K562 (cell line): ENCODE data around the gene SMARCA1. TPM values are rescaled to one million over a fixed set of nuclear protein-coding genes. Genes with fewer than 3 reads are reported as not detected.

Experiments
- ATAC-seq: fragments of 200-7000 bp; cut with Tn5 transposase; 3 replicates; pipeline ENCODE4 v1.9.1; 2020; ENCODE audit warnings: moderate library complexity
- BruUV-seq: library from RNA; stranded (reverse); fragments of 400-500 nt; replicated peaks from 2 replicates; lab custom pipeline; 2021; lab: Mats Ljungman, UMichigan
- CTCF ChIA-PET: fragments of 300-600 bp; formaldehyde crosslinking; extraction: SDS; loops from one replicate; lab custom pipeline; 2021; ENCODE audit warnings: low intra/inter-chr PET ratio; lab: Yijun Ruan, JAX
- POLR2A ChIA-PET: fragments of 300-600, 350-650 bp; sonication (Branson Sonifier 250); formaldehyde crosslinking; extraction: SDS; loops from one replicate; lab custom pipeline; 2021; ENCODE audit warnings: antibody characterized with exemption, inconsistent platforms; lab: Yijun Ruan, JAX
- DNase-seq, 4 experiments: peaks; one replicate each; pipeline versions ENCODE4 v3.0.0 to v3.0.0-alpha.2; 2011 to 2018; ENCODE audit warnings: low spot score in 3 of 4, mixed read lengths in 3 of 4; ENCODE audit errors: extremely low read depth in 1 of 4
- FAIRE-seq: peaks from 2 replicates; lab custom pipeline; 2011; peaks lifted over from hg19 to GRCh38; lab: Jason Lieb, UNC
- H2AFZ ChIP-seq: 2 replicates; pipeline ENCODE4 v1.6.0; 2011; ENCODE audit warnings: low read depth, low read length, control low read depth, inconsistent platforms
- H3K27ac ChIP-seq: fragments of 200-600 bp; 3 replicates; pipeline ENCODE4 v1.8.0; 2011; ENCODE audit warnings: low read depth, mild to moderate bottlenecking, control low read depth, inconsistent platforms, low read length, moderate library complexity, mixed read lengths; ENCODE audit errors: extremely low read depth
- H3K27me3 ChIP-seq, 2 experiments: fragments of 300-600 bp in 1 of 2; 2 replicates in 1 of 2; 3 replicates in 1 of 2; pipeline versions ENCODE4 v1.6.0 to v1.8.0; 2011; ENCODE audit warnings: inconsistent platforms in 2 of 2, low read length in 2 of 2, mild to moderate bottlenecking in 1 of 2, mixed read lengths in 1 of 2, moderate library complexity in 1 of 2; ENCODE audit not compliant: control insufficient read depth in 2 of 2, insufficient read depth in 2 of 2
- H3K36me3 ChIP-seq: fragments of 300-600 bp; 3 replicates; pipeline ENCODE4 v1.8.0; 2011; ENCODE audit warnings: mild to moderate bottlenecking, low read length, inconsistent platforms; ENCODE audit not compliant: control insufficient read depth, insufficient read depth
- H3K4me1 ChIP-seq, 2 experiments: fragments of 200-600 bp in 1 of 2; replicated peaks in 1 of 2; 2 replicates in 1 of 2; 3 replicates in 1 of 2; pipeline versions ENCODE4 v1.5.1 to v1.8.0; 2011; ENCODE audit warnings: inconsistent platforms in 2 of 2, low read length in 2 of 2, mild to moderate bottlenecking in 1 of 2, mixed read lengths in 1 of 2, moderate library complexity in 1 of 2; ENCODE audit not compliant: control insufficient read depth in 2 of 2, insufficient read depth in 2 of 2
- H3K4me2 ChIP-seq: 2 replicates; pipeline ENCODE4 v1.6.1; 2011; ENCODE audit warnings: low read length, control low read depth, inconsistent platforms, mixed read lengths; ENCODE audit not compliant: insufficient read depth
- H3K4me3 ChIP-seq: fragments of 200-600 bp; sonication (generic), shearing (Covaris generic); 2 replicates; pipeline ENCODE4 v1.5.1; 2016; ENCODE audit warnings: control low read depth, inconsistent platforms
- H3K79me2 ChIP-seq: fragments of 200-600 bp; 3 replicates; pipeline ENCODE4 v1.8.0; 2011; ENCODE audit warnings: low read length, inconsistent platforms; ENCODE audit not compliant: control insufficient read depth, insufficient read depth
- H3K9ac ChIP-seq, 2 experiments: 2 replicates each; pipeline versions ENCODE4 v1.6.0 to v1.6.1; 2011; ENCODE audit warnings: low read depth in 2 of 2, low read length in 2 of 2, control low read depth in 1 of 2, inconsistent platforms in 1 of 2, mild to moderate bottlenecking in 1 of 2, mixed read lengths in 1 of 2; ENCODE audit not compliant: insufficient read depth in 1 of 2
- H3K9me1 ChIP-seq: one replicate; pipeline ENCODE4 v1.6.0; 2011; ENCODE audit warnings: inconsistent platforms, mild to moderate bottlenecking, low read length, moderate library complexity; ENCODE audit not compliant: control insufficient read depth, insufficient read depth
- H3K9me3 ChIP-seq: replicated peaks from 2 replicates; pipeline ENCODE4 v1.5.1; 2011; ENCODE audit warnings: low read depth, low read length, inconsistent platforms; ENCODE audit not compliant: control insufficient read depth, insufficient read depth
- H4K20me1 ChIP-seq: replicated peaks from 2 replicates; pipeline ENCODE4 v1.6.1; 2011; ENCODE audit warnings: low read length, inconsistent platforms, mixed read lengths; ENCODE audit not compliant: control insufficient read depth, insufficient read depth
- CC2D1A ChIP-seq: fragments of 450-650 bp; IDR thresholded peaks from 2 replicates; pipeline ENCODE4 v1.6.1; 2017; ENCODE audit warnings: mild to moderate bottlenecking
- CEBPG ChIP-seq, 3 experiments: fragments of 200-800 bp in 1 of 3; sonication (Bioruptor generic) in 1 of 3; sonication (generic) in 1 of 3; formaldehyde crosslinking in 1 of 3; IDR thresholded peaks in 2 of 3; conservative IDR thresholded peaks in 1 of 3; 2 replicates each; pipeline versions ENCODE4 v1.6.1 to v1.8.0; 2016 to 2022; ENCODE audit warnings: missing compliant biosample characterization in 2 of 3, missing genetic modification characterization in 2 of 3, mild to moderate bottlenecking in 1 of 3, missing genetic modification reagents in 1 of 3
- DIDO1 ChIP-seq: fragments of 450-650 bp; IDR thresholded peaks from 2 replicates; pipeline ENCODE4 v1.6.1; 2016; ENCODE audit warnings: low read depth, missing biosample characterization, missing genetic modification characterization
- FOXK1 ChIP-seq: sonication (generic); formaldehyde crosslinking; IDR thresholded peaks from 2 replicates; pipeline ENCODE4 v1.8.0; 2022; ENCODE audit warnings: missing genetic modification reagents, mild to moderate bottlenecking, borderline replicate concordance
- TAL1 ChIP-seq: fragments of 450-650 bp; IDR thresholded peaks from 2 replicates; pipeline ENCODE4 v1.6.1; 2016; ENCODE audit warnings: mild to moderate bottlenecking
- ZNF175 ChIP-seq: fragments of 200-800 bp; sonication (Bioruptor generic); IDR thresholded peaks from 2 replicates; pipeline ENCODE4 v1.6.1; 2016; ENCODE audit warnings: low read depth, mild to moderate bottlenecking, missing genetic modification characterization, missing compliant biosample characterization
- ZNF224 ChIP-seq: sonication (generic); formaldehyde crosslinking; IDR thresholded peaks from 2 replicates; pipeline ENCODE4 v1.8.0; 2022; ENCODE audit warnings: mild to moderate bottlenecking, missing genetic modification reagents
- ZNF431 ChIP-seq: sonication (generic); formaldehyde crosslinking; IDR thresholded peaks from 2 replicates; pipeline ENCODE4 v1.8.0; 2022; ENCODE audit warnings: mild to moderate bottlenecking, missing genetic modification reagents
- WGBS: fragments of 100-300 bp; shearing (Covaris generic); methylation state at CpG from one replicate; pipeline ENCODE4 v1.1.6; 2016; ENCODE audit warnings: low coverage, mixed read lengths; ENCODE audit not compliant: insufficient coverage; ENCODE audit errors: missing lambda C conversion rate; 5-methylcytosine and 5-hydroxymethylcytosine counted together
- in situ Hi-C: fragments of 300-500 bp; cut with MboI; formaldehyde crosslinking; loops from 4 replicates; pipeline ENCODE4 v1.15.0; 2018; ENCODE audit warnings: inconsistent platforms, mixed read lengths
- intact Hi-C: fragments of 100-400 bp; cut with micrococcal nuclease; formaldehyde crosslinking; loops from 2 replicates; pipeline ENCODE4 v1.14.2; 2022
- polyA plus RNA-seq, 8 experiments: library from polyadenylated mRNA; depleted of rRNA in 4 of 8; stranded (reverse) in 5 of 8; unstranded in 3 of 8; fragments of >200 nt; fragmentation: Nextera tagmentation in 2 of 8; fragmentation: Illumina TruSeq in 1 of 8; extraction: Ambion mirVana in 2 of 8; extraction: Trizol in 1 of 8; gene quantifications; 2 replicates each; pipeline versions ENCODE4 v1.2.1 to v1.2.3, GENCODE V29; 2011 to 2014; ENCODE audit warnings: inconsistent platforms in 1 of 8, missing spikeins in 1 of 8
- total RNA-seq, 7 experiments: library from RNA; depleted of rRNA in 6 of 7; stranded (reverse); fragments of >200 nt in 6 of 7; fragmentation: Illumina TruSeq in 2 of 7; extraction: Trizol in 2 of 7; gene quantifications; 2 replicates each; pipeline versions ENCODE4 v1.2.1 to v1.2.3, GENCODE V29; 2011 to 2021; ENCODE audit warnings: low replicate concordance in 1 of 7
- TF ChIP-seq, protein P1 (sequence below): fragments of 250-450 bp; sonication (Bioruptor Pico); IDR thresholded peaks from 2 replicates; pipeline ENCODE4 v1.5.0; 2021
- TF ChIP-seq, protein P2 (sequence below): sonication (generic); formaldehyde crosslinking; IDR thresholded peaks from 2 replicates; pipeline ENCODE4 v1.8.1; 2023; ENCODE audit warnings: mild to moderate bottlenecking, missing genetic modification reagents
- TF ChIP-seq, protein P3 (sequence below): sonication (generic); formaldehyde crosslinking; IDR thresholded peaks from 2 replicates; pipeline ENCODE4 v1.8.1; 2023; ENCODE audit warnings: mild to moderate bottlenecking, missing genetic modification reagents

The SMARCA1 gene
- total and polyA plus RNA-seq, 9 of the 15 experiments (the other 6 are each of a cell fraction or from before 2014, with no cell fraction given) = 0.42 to 3.0 (median 2.0) TPM

DNA sequence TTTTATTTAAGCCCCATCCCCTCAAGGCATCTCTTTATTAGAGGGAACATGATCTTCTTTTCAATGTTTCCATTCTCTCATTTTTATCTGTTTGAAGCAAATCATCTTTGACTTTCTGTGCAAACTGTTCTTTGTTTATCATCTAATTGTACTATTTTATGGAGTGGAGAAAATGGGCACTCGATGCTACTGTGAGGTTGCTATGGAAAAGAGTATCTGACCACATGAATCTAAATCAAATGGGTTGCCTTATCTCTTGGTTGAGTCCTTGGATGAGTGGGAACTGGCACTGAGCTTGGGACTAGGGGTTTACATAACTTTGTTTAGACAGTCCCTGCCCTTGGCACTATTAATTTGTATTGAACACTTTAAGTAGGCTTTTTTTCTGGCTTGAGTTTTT, 25.8 kb upstream of the SMARCA1 start:
- Histone ChIP-seq H3K27ac (no peak overlapping the region), H4K20me1 (no peaks in the 10 kb centered on the region), H3K9ac (no peak overlapping the region), H3K36me3 (peaks cover 50% of the 10 kb centered on the region; the same call in 2 of the 3 replicates), H3K27me3 (no peaks in the 10 kb centered on the region), H3K9me3 (no peaks in the 10 kb centered on the region), H2AFZ (no peak overlapping the region), H3K79me2 (no peaks in the 10 kb centered on the region), H3K9me1 (no peaks in the 10 kb centered on the region), H3K4me3 (no peak overlapping the region), H3K4me1 (no peaks in the 10 kb centered on the region)
- BruUV-seq = no TSS peak
- 83% methylated on average over 1 of the region's 1 CpG for WGBS
- DNase-seq = no peak
- CTCF ChIA-PET = no interaction called here
- ATAC-seq = no peak
- intact Hi-C loops = no loop called here
- in situ Hi-C loops = no loop called here
- POLR2A ChIA-PET = interaction anchor here (1.2 kb wide), 1 partner anchor 15 kb away, joined by 3 read pairs; no protein-coding TSS in a partner anchor
- no peak for FAIRE-seq
- TF ChIP-seq, protein P1, sequence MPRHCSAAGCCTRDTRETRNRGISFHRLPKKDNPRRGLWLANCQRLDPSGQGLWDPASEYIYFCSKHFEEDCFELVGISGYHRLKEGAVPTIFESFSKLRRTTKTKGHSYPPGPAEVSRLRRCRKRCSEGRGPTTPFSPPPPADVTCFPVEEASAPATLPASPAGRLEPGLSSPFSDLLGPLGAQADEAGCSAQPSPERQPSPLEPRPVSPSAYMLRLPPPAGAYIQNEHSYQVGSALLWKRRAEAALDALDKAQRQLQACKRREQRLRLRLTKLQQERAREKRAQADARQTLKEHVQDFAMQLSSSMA (CRISPR knock-in tag) = no peak
- TF ChIP-seq, protein P2, sequence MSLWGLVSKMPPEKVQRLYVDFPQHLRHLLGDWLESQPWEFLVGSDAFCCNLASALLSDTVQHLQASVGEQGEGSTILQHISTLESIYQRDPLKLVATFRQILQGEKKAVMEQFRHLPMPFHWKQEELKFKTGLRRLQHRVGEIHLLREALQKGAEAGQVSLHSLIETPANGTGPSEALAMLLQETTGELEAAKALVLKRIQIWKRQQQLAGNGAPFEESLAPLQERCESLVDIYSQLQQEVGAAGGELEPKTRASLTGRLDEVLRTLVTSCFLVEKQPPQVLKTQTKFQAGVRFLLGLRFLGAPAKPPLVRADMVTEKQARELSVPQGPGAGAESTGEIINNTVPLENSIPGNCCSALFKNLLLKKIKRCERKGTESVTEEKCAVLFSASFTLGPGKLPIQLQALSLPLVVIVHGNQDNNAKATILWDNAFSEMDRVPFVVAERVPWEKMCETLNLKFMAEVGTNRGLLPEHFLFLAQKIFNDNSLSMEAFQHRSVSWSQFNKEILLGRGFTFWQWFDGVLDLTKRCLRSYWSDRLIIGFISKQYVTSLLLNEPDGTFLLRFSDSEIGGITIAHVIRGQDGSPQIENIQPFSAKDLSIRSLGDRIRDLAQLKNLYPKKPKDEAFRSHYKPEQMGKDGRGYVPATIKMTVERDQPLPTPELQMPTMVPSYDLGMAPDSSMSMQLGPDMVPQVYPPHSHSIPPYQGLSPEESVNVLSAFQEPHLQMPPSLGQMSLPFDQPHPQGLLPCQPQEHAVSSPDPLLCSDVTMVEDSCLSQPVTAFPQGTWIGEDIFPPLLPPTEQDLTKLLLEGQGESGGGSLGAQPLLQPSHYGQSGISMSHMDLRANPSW (CRISPR knock-in tag) = no peak
- no peak for TF ChIP-seq ZNF431 (CRISPR knock-in tag)
- TF ChIP-seq CEBPG (CRISPR knock-in tag; IDR thresholded peaks at IDR 0.05) = no peak
- no peak for TF ChIP-seq CEBPG (tag; conservative IDR thresholded peaks at IDR 0.05 in 1 of 2, IDR thresholded peaks at IDR 0.05 in 1 of 2)
- TF ChIP-seq DIDO1 (tag) = no peak
- TF ChIP-seq FOXK1 (CRISPR knock-in tag) = no peak
- no peak for TF ChIP-seq TAL1
- TF ChIP-seq CC2D1A = no peak
- TF ChIP-seq ZNF175 (CRISPR knock-in tag) = no peak
- no peak for TF ChIP-seq ZNF224 (CRISPR knock-in tag)
- TF ChIP-seq, protein P3, sequence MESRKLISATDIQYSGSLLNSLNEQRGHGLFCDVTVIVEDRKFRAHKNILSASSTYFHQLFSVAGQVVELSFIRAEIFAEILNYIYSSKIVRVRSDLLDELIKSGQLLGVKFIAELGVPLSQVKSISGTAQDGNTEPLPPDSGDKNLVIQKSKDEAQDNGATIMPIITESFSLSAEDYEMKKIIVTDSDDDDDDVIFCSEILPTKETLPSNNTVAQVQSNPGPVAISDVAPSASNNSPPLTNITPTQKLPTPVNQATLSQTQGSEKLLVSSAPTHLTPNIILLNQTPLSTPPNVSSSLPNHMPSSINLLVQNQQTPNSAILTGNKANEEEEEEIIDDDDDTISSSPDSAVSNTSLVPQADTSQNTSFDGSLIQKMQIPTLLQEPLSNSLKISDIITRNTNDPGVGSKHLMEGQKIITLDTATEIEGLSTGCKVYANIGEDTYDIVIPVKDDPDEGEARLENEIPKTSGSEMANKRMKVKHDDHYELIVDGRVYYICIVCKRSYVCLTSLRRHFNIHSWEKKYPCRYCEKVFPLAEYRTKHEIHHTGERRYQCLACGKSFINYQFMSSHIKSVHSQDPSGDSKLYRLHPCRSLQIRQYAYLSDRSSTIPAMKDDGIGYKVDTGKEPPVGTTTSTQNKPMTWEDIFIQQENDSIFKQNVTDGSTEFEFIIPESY (CRISPR knock-in tag) = no peak
- TF ChIP-seq, all 486 proteins: peak for 0
- H3K4me2 ChIP-seq = no peak overlapping the region
